Measurements from ENCODE around the gene THSD8. TPM values are rescaled to one million over a fixed set of nuclear protein-coding genes. Genes with fewer than 3 reads are reported as not detected.

THSD8 gene
- total RNA-seq, 6 donors from 2014 or later: 4.6 to 6.0 TPM; not detected in 4

- peaks cover 0 to 11% (median 0%) of the 10 kb centered on the region in 4 donors for H3K36me3 ChIP-seq
- H3K9me3 ChIP-seq: no peaks in the 10 kb centered on the region
- H3K4me1 ChIP-seq: peaks cover 52 to 65% (median 55%) of the 10 kb centered on the region in 4 donors
- H3K27ac ChIP-seq: peak within 1 kb of the TSS; percentile 96 to 100 (median 98)
- ATAC-seq (ENCODE audit: low FRiP score in 2 of 2): peak; percentile 69 to 86
- H3K4me3 ChIP-seq: peak within 1 kb of the TSS; percentile 84 to 96 (median 94)
- DNase-seq: peak; percentile 97 to 99
- TF ChIP-seq POLR2A (IDR thresholded peaks at IDR 0.05) (peak; percentile 100), CTCF (IDR thresholded peaks at IDR 0.05) (peak in 4 of 6 experiments; percentile 32 to 47 (median 38)), POLR2AphosphoS5 (IDR thresholded peaks at IDR 0.05) (peak; percentile 100), EP300 (IDR thresholded peaks at IDR 0.05) (peak; percentile 97 to 100 (median 98))
- no peaks in the 10 kb centered on the region for H3K27me3 ChIP-seq
- 0 to 1% methylated on average over 8 to 25 of the region's 73 CpGs for WGBS, 2 donors
Measured at GRCh38 chr19:12791345-12792050, 10.4 kb upstream of the THSD8 start, which contains the start of gene JUNB. Gene JUNB, plus strand, starts transcription at chr19:12791486. Its CDS starts 286 bp downstream, at chr19:12791772.

GRCh38 chr19:12792051-12792852 lies 9.6 kb upstream of the THSD8 start:
- TF ChIP-seq EP300 (IDR thresholded peaks at IDR 0.05): peak in 1 of 4 donors; percentile 36
- peak in 2 of 6 experiments; percentile 5 to 45 for TF ChIP-seq CTCF (IDR thresholded peaks at IDR 0.05)
- TF ChIP-seq POLR2A (IDR thresholded peaks at IDR 0.05): peak in 3 of 4 donors; percentile 37 to 70 (median 48)
- TF ChIP-seq POLR2AphosphoS5 (IDR thresholded peaks at IDR 0.05): peak; percentile 81 to 95
- ATAC-seq (ENCODE audit: low FRiP score in 2 of 2) (no peak), DNase-seq (peak; percentile 76 to 95)
- Histone ChIP-seq H3K27me3 (no peaks in the 10 kb centered on the region), H3K4me1 (peaks cover 45 to 58% (median 49%) of the 10 kb centered on the region in 4 donors), H3K4me3 (peak overlapping the region; percentile 84 to 96 (median 94)), H3K27ac (peak overlapping the region; percentile 96 to 100 (median 98)), H3K9me3 (no peaks in the 10 kb centered on the region), H3K36me3 (peaks cover 0 to 11% (median 0%) of the 10 kb centered on the region in 4 donors)
- 0% methylated on average over 2 to 24 of the region's 84 CpGs for WGBS, 2 donors

- 0 to 1% methylated on average over 22 of the region's 22 CpGs for WGBS, 2 donors
- Histone ChIP-seq H3K27ac (peak overlapping the region; percentile 96 to 100 (median 98)), H3K36me3 (peaks cover 0 to 11% (median 0%) of the 10 kb centered on the region in 4 donors), H3K4me3 (peak overlapping the region; percentile 84 to 96 (median 94)), H3K4me1 (peaks cover 39 to 52% (median 43%) of the 10 kb centered on the region in 4 donors), H3K9me3 (no peaks in the 10 kb centered on the region), H3K27me3 (no peaks in the 10 kb centered on the region)
- ATAC-seq (ENCODE audit: low FRiP score in 2 of 2): no peak
- TF ChIP-seq EP300 (IDR thresholded peaks at IDR 0.05) (no peak), POLR2AphosphoS5 (IDR thresholded peaks at IDR 0.05) (no peak), POLR2A (IDR thresholded peaks at IDR 0.05) (no peak), CTCF (IDR thresholded peaks at IDR 0.05) (no peak)
- peak in 1 of 2 donors; percentile 89 for DNase-seq
Measured at GRCh38 chr19:12792853-12793289, 9.0 kb upstream of the THSD8 start.

GRCh38 chr19:12793290-12794195 lies 8.3 kb upstream of the THSD8 start:
- peak; percentile 94 to 99 for TF ChIP-seq POLR2AphosphoS5 (IDR thresholded peaks at IDR 0.05)
- peak; percentile 82 to 99 (median 98) for TF ChIP-seq EP300 (IDR thresholded peaks at IDR 0.05)
- no peak for TF ChIP-seq CTCF (IDR thresholded peaks at IDR 0.05)
- TF ChIP-seq POLR2A (IDR thresholded peaks at IDR 0.05): peak; percentile 6 to 92 (median 70)
- DNase-seq: peak; percentile 91 to 98

More at GRCh38 chr19:12793290-12794195, 8.3 kb upstream of the THSD8 start:
- no peaks in the 10 kb centered on the region for H3K9me3 ChIP-seq
- WGBS, 2 donors: 0% methylated on average over 28 to 38 of the region's 81 CpGs
- H3K4me1 ChIP-seq: peaks cover 32 to 46% (median 36%) of the 10 kb centered on the region in 4 donors
- H3K27ac ChIP-seq: peak overlapping the region; percentile 96 to 100 (median 98)
- H3K4me3 ChIP-seq: peak overlapping the region; percentile 84 to 96 (median 94)
- peak; percentile 40 to 45 for ATAC-seq (ENCODE audit: low FRiP score in 2 of 2)
- peaks cover 0 to 12% (median 0%) of the 10 kb centered on the region in 4 donors for H3K36me3 ChIP-seq
- H3K27me3 ChIP-seq: no peaks in the 10 kb centered on the region
